ENCODE data around the gene SUPT5H.

Gene SUPT5H

DNA sequence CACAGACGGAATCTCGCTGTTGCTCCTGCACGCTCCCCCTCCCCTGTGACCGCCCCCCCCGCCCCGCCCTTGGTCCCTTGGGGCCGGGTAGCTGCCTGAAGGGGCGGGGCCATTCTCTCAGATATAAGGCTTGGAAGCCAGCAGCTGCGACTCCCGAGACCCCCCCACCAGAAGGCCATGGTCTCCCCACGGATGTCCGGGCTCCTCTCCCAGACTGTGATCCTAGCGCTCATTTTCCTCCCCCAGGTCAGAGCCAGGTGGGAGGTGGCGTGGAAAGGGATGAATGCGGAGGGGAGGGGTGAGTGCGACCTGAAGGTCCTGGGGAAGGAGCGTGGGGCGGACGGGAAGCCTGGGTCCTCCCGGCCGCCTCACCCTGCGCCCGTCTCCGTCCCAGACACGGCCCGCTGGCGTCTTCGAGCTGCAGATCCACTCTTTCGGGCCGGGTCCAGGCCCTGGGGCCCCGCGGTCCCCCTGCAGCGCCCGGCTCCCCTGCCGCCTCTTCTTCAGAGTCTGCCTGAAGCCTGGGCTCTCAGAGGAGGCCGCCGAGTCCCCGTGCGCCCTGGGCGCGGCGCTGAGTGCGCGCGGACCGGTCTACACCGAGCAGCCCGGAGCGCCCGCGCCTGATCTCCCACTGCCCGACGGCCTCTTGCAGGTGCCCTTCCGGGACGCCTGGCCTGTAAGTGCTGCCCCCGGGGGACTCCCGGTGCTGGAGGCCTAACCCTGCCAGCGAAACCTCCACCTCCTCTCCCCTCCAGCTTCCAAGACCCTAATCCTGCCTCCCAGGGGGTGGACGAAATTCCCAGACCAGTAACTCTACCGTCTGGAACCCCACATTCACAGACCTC lies 53.6 kb downstream of the SUPT5H start, which contains the start of gene DLL3:
DLL3 (plus strand) TSS at position 150 of the 845 bp plus-strand sequence; CDS start at position 178, 28 bp downstream.
- DNase-seq = no peak

- no peak for DNase-seq
Measured at GRCh38 chr19:39499932-39500331, 54.5 kb downstream of the SUPT5H start.

- DNase-seq = no peak
Measured at GRCh38 chr19:39500543-39500942, 55.2 kb downstream of the SUPT5H start.

DNA sequence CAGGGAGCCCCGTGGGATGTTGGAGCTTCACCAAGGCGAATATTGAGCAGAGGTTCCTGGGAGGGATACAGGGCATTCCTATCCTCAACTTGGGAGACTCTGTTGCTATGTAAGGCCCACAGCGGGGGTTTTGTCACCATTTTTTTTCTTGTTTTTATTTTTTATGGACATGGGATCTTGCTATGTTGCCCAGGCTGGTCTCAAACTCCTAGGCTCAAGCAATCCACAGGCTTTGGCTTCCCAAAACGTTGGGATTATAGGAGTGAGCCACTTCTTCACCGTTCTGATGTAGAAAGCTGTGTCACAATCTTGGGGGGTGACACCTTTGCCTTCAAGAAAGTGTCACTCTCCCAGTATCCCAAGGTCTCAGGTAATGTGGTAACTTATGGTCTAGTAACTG lies 56.0 kb downstream of the SUPT5H start:
- DNase-seq = no peak

GRCh38 chr19:39502640-39503417 lies 57.4 kb downstream of the SUPT5H start:
- DNase-seq = peak; percentile 66

DNA sequence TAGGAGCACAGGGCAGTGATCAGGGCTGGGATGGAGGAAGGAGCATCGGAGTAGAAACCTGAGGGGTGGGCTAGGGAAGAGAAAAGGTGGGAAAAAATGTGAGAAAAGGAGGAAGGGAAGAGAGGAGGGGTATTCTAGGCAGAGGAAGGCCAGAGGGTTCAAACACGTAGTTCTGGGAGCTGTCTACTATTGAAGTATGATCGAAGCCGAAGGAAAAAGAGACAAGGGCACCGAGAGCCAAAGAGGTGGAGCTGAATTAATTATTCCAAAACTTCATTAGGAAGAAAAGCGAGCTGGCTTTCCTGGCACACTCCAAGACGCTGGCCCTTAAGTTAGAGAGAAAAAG lies 61.2 kb downstream of the SUPT5H start:
- DNase-seq = no peak

DNA sequence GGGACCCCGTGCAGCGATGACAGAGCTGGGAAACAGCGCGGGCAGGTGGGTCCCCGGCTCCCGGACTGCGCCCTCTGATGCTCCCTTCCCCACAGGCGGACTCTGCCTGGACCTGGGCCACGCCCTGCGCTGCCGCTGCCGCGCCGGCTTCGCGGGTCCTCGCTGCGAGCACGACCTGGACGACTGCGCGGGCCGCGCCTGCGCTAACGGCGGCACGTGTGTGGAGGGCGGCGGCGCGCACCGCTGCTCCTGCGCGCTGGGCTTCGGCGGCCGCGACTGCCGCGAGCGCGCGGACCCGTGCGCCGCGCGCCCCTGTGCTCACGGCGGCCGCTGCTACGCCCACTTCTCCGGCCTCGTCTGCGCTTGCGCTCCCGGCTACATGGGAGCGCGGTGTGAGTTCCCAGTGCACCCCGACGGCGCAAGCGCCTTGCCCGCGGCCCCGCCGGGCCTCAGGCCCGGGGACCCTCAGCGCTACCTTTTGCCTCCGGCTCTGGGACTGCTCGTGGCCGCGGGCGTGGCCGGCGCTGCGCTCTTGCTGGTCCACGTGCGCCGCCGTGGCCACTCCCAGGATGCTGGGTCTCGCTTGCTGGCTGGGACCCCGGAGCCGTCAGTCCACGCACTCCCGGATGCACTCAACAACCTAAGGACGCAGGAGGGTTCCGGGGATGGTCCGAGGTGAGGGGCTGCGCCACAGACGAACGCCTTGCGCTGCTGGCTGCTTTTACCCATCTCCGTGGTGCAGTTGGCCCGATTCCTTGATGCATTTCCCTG lies 61.7 kb downstream of the SUPT5H start:
- peak; percentile 71 for DNase-seq

DNA sequence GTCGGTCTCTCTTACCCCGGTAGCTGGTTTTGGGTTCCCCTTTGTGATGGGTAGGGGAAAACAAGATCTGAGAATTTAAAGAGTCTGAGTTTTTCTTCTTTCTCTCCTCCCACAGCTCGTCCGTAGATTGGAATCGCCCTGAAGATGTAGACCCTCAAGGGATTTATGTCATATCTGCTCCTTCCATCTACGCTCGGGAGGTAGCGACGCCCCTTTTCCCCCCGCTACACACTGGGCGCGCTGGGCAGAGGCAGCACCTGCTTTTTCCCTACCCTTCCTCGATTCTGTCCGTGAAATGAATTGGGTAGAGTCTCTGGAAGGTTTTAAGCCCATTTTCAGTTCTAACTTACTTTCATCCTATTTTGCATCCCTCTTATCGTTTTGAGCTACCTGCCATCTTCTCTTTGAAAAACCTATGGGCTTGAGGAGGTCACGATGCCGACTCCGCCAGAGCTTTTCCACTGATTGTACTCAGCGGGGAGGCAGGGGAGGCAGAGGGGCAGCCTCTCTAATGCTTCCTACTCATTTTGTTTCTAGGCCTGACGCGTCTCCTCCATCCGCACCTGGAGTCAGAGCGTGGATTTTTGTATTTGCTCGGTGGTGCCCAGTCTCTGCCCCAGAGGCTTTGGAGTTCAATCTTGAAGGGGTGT lies 62.5 kb downstream of the SUPT5H start:
- DNase-seq = no peak

- no peak for DNase-seq
Measured at GRCh38 chr19:39508629-39509028, 63.2 kb downstream of the SUPT5H start.

- no peak for DNase-seq
Measured at GRCh38 chr19:39509233-39509632, 63.9 kb downstream of the SUPT5H start.

GRCh38 chr19:39512988-39513387 lies 67.6 kb downstream of the SUPT5H start:
- no peak for DNase-seq

- no peak for DNase-seq
Measured at GRCh38 chr19:39514840-39515550, 69.6 kb downstream of the SUPT5H start, which contains the start of gene SELENOV. SELENOV (plus strand) TSS chr19:39515139; CDS start chr19:39515213, 74 bp downstream.

- no peak for DNase-seq
Measured at GRCh38 chr19:39515551-39516191, 70.3 kb downstream of the SUPT5H start.

- DNase-seq = no peak
Measured at GRCh38 chr19:39516270-39516669, 70.9 kb downstream of the SUPT5H start.

DNA sequence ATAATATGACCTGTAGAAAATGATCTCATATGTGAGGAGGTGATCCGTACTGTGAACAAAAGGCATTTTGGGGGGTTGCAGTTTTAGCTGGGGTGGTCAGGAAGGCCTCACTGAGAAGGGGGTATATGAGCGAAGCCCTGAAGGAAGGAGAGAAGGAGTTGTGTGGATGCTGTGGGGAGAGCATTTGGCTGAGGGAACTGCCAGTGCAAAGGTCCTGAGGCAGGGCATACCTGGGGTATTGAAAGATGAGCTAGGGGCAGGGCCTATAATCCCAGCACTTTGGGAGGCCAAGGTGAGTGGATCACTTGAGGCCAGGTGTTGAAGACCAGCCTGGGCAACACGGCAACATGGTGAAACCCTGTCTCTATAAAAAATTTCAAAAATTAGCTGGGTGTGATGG lies 72.0 kb downstream of the SUPT5H start:
- DNase-seq = no peak

DNA sequence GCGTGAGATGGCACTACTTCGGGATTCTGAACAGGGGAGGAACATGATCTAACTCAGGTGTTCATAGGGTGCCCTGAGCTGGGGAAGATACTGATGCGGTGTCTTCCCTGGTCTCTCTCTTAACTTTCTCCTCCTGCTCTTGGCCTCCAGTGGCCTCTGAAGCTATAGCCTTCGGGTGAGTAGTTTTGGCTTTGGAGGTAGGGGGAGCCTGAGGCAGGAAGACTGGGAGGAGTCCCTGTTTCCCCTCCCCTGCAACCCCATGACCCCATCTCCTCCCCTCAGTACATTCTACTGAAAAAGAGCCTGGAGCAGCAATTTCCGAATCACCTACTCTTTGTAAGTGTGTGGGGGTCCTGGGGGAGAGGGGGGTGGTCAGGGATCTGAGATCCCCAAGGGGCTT lies 73.1 kb downstream of the SUPT5H start:
- no peak for DNase-seq

DNA sequence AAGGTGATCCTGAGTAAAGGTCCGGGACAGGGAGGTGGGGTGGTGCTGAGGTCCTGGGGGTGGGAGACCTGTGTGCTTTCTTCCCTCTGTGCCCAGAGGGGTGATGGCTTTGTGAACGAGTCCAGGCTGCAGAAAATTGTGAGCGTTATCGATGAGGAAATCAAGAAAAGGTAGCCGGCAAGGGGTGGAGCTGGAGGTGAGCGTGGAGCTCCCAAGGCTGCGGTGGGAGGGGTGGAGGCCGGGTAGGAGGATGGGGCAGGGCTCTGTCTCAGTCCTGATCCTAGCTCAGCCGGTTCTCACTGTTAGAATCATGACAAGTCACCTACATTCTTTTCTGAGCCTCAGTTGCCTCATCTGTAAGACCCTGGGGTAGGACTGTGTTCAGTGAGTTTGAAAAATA lies 73.6 kb downstream of the SUPT5H start:
- DNase-seq = no peak

DNA sequence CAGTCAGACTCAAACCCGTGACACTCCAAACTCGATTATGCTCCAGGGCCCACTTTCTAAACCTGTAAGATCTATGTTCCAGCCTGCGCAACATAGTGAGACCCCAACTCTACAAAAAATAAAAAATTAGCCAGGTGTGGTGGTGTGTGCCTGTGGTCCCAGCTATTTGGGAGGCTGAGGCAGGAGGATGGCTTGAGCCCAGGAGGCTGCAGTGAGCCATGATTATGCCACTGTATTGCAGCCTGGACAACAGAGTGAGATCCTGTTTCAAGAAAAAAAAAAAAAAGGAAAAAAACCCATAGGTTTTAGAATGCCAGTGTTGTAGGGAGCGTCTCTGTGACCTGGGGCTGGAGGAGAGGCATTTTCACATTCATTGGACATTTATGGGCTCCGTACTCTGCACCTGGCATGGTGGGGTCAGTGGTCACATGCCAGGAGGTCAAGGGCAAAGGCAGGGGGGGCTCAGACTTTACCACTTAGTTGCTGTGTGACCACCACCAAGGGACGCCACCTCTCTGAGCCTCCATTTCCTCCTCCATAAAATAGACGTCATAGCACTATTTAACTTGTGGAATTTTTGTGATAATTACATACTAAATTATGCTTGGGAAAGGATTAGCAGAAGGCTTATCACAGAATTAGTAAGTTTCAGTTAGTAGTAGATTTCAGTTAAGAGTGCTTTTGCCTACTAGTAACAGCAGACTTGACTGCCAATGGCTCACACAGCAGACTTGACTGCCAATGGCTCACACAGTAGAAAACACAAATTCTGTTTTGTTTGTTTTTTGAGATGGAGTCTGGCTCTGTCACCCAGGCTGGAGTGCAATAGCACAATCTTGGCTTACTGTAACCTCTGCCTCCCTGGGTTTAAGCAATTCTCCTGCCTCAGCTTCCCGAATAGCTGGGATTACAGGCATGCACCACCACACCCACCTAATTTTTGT lies 75.4 kb downstream of the SUPT5H start:
- no peak for DNase-seq

DNA sequence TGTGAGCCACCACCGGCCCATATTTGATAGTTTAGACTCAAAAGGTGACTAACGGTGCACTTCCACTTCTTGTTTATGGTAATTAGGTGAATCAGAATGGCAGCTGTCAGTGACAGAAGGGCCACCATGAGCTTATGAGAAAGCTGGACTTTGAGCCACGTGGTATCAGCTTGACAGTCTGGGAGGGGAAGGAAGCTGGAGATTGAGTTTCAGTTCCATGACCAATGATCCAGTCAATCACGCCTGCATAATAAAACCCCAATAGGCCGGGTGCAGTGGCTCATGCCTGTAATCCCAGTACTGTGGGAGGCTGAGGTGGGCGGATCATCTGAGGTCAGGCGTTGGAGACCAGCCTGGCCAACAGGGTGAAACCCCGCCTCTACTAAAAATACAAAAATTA lies 79.1 kb downstream of the SUPT5H start:
- DNase-seq = no peak

DNA sequence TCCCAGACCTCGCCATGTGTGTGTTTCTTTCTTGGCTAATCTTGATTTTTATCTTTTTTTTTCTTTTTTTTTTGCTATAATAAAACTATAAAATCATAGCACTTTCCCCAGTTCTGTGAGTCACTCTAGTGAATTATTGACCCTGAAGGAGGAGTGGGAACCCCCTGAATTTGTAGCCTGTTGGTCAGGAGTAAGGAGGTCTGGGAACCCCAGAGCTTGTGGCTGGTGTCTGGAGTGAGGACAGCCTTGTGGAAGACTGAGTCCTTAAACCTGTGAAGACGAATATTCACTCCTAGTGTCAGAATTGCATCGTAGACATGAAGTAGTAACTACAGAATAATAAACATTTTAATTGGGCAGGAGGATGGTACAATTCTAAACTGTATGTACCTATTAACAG lies 79.8 kb downstream of the SUPT5H start:
- DNase-seq = no peak

Measured in fibroblast of skin of right quadriceps (primary cell).